LNCAP (cell line): ENCODE results near the gene FOXP1.

ENCODE experiments used
- TF ChIP-seq, protein P1 (sequence below): fragments of 450-650 bp; IDR thresholded peaks from 2 replicates; pipeline ENCODE4 v1.5.1; 2017; ENCODE audit warnings: mild to moderate bottlenecking

FOXP1 gene

DNA sequence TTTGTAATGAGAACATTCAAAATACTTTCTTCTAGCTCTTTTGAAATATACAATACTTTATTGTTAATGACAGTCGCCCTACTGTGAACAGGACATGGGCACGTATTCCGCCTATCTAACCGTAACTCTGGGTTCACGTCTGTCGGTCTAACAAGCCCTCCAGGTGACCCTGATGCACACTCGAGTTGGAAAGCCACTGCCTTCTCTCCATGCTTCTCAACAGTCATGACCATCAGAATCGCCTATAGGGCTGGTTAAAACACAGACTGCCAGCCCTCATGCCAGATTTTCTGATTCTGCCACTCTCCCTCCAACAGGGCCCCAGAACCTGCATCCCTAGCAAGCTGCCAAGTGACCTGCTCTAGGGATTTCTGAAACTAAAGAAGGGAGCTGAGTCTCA lies 140.2 kb downstream of the FOXP1 start:
- TF ChIP-seq, protein P1, sequence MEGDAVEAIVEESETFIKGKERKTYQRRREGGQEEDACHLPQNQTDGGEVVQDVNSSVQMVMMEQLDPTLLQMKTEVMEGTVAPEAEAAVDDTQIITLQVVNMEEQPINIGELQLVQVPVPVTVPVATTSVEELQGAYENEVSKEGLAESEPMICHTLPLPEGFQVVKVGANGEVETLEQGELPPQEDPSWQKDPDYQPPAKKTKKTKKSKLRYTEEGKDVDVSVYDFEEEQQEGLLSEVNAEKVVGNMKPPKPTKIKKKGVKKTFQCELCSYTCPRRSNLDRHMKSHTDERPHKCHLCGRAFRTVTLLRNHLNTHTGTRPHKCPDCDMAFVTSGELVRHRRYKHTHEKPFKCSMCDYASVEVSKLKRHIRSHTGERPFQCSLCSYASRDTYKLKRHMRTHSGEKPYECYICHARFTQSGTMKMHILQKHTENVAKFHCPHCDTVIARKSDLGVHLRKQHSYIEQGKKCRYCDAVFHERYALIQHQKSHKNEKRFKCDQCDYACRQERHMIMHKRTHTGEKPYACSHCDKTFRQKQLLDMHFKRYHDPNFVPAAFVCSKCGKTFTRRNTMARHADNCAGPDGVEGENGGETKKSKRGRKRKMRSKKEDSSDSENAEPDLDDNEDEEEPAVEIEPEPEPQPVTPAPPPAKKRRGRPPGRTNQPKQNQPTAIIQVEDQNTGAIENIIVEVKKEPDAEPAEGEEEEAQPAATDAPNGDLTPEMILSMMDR, result no peak

DNA sequence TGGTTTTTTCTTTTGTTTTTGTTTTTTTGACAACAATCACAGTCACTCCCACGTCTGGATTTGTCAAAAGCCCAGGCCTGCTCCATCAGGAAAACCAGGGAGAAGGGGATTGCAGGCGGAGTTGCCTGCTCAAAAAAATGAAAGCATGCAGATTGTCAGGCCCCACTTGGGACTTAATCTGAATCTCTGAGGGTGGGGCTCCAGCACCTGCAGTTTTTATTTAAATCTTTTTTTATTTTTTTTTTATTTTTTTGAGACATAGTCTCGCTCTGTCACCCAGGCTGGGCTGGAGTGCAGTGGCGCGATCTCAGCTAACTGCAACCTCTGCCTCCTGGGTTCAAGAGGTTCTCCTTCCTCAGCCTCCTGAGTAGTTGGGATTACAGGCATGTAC lies 140.9 kb downstream of the FOXP1 start:
- TF ChIP-seq, protein P1, result no peak

DNA sequence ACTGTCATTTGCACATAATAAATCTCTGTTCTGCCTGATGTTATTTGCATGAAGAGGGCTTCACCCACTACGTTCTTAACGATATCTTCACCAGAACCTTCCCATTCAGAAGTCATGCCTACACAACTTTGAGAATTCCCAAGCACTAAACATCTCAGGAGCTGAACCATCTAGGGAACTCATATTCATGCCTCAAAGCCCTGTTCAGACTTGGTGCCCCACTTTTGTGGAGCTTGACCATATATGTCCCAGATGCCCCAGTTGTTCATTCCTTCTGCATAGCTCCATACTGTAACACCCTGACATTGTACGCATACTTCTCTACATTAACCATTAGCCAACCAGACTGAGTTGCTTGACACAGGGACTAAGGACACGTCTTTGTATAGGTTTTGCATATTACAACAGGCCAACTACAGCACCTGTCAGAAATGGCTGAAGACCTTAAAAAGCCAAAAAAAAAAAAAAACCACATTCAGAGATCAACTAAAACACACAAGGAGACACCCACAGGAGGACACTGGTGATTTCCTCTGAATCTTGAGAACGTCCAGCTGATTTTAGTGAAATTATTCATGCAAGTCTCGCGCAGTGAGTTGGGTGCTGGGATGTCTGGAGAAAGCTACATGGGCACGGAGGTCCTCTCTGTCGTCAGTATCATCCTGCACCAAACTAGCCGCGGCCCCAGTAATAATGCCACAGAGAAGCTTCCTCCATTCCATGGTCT lies 141.4 kb downstream of the FOXP1 start:
- TF ChIP-seq, protein P1, result no peak

DNA sequence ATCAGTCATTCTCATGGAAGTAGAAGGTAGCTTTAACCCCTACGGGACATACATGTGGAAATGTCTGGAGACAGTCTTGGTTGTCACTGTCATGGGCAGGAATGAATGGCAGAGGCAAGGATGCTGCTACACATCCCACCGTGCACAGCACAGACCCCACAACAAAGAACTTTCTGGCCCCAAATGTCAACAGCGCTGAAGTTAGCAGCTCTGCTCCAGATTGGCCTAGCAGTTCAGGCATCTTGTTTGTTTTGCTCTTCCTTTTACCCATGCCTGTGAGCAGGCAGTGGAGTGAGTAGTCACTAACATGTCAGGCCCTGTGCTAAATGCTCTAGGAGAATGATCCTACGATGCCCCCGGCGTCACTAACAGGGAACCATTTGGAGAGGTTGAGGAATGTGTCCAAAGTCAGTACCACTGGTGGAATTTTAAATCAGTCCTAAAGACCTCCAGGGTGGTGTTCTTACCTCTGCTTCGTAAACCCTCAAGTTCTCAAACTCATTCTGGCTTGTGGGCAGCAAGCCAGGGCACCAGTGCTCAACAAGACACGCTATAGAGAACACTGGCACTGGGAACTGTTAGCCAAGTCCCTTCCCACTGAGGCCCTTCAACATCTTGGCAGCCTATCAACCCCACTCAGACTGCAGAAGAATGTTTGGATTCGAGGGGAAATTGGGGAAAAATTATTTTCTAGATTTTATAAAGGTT lies 142.2 kb downstream of the FOXP1 start:
- TF ChIP-seq, protein P1, result no peak

DNA sequence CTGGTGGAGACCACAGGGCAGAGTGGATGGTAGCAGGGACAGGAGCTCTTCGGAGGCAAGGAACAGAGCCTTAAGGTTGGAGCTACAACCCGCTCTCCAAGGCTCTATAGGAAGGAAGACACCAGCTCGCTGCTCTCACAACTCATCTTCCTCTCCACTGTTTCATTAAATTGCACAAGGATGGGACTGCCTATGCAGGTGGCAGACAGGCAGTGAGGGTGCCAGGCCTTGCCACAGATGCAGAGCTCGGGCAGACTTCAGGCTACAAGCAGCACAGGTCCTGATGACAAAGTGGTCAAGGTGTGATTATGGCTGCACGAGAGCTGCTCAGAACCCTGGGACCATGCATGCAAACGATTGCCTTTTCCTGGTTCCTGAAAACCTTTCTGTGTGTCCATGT lies 144.6 kb downstream of the FOXP1 start:
- TF ChIP-seq, protein P1, result no peak

DNA sequence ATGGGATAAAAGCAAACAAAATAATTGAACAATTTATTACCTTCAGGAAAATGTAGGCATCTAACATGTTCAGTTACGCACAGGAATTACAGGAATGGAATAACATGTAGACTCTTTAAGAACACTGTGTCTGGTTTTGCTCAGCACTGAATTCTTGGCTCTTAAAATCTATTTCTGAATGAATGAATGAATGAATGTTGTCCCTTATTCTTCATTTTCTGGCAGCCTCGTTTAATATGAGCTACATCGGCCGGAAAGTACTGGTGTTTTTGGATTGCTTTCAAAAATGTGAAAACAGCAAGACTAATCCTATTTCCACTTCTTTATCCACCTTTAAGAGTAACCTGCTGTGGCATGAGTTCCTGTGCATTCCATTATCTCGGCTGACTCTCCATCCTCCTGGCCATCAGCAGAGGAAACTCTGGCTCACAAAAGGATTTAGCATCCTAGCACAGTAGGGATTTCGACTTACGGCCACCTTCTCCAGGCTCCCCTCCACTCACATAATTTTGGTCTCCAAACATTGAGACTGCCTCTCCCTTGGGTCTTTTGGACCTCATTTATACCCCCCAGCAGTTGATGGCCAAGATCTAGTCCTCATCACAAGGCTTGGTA lies 145.3 kb downstream of the FOXP1 start:
- TF ChIP-seq, protein P1, result no peak

DNA sequence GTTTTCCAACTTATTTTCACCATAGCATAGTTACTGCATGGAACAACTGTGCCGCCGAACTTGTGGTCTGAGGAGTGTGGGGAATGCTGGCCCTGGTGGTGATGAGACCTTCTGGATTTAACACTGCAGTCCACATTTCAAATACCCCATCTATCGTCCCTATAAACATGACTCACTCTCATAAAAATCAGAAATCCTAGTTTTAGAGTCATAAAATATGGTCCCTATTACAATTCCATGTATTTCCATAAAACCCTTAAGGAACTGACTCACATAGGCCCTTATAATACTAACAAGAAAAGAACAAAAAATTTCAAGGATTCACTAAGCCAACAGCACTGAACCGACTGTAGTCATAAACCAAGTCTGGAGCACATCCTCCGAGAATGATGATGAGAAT lies 147.2 kb downstream of the FOXP1 start:
- TF ChIP-seq, protein P1, result no peak
